Smooth muscle cell of the coronary artery (primary cell): ENCODE results near the gene KRT73. TPM values are rescaled to one million over a fixed set of nuclear protein-coding genes. Genes with fewer than 3 reads are reported as not detected.

Experiments
- total RNA-seq: library from RNA; depleted of rRNA; stranded (reverse); fragments of >200 nt; gene quantifications from 2 replicates; pipeline ENCODE4 v1.2.3, GENCODE V29; 2014; ENCODE audit warnings: low replicate concordance

KRT73 gene
- total RNA-seq: not detected in 2 replicates

DNA sequence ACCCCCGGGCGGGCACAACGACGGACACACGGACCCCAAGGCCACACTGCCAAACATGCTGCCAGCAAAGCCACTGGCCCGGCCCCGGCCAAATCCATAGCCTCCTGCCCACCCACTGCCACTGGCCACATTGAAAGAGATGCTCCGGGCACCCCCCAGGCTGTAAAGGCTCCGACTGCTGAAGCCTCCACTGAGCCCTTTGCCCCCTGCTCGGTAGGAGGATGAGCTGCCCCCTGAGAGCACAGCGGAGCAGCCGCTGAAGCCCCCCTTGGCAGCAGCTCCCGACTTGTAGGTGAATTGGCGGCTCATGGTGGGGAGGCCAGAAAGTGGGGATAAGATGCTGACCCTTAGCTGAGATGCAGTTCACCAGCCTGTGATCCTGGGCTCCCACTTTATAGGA lies at the start of gene KRT73:
Gene KRT73, minus strand, starts transcription at position 344 of the 400 bp plus-strand sequence. Its CDS starts 35 bp downstream, at position 309.

DNA sequence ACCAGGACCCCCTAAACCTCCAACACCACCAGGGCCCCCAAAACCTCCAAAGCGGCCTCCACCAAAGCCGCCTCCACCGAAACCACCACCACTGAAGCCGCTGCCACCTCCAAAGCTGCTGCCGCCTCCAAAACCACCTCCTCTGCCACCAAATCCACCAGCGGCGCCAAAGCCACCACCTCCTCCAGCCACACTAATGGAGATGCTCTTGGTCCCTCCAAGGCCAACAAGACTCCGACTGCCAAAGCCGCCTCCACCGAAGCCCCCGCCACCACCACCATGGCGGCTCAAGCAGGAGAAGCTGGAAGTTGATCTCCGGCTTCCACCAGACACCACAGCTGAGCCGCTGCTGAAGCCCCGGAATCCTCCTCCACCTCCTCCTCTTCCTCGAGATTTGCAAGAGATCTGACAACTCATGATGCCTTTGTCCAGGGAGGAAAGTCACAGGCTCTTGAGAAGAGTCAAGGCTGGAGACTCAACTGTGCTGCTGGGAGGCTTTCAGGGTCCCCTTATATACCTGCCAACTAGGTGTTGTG lies 33.4 kb upstream of the KRT73 start, which contains the start of gene KRT2:
Gene KRT2, minus strand, starts transcription at position 486 of the 536 bp plus-strand sequence. Its CDS starts 69 bp downstream, at position 417.

DNA sequence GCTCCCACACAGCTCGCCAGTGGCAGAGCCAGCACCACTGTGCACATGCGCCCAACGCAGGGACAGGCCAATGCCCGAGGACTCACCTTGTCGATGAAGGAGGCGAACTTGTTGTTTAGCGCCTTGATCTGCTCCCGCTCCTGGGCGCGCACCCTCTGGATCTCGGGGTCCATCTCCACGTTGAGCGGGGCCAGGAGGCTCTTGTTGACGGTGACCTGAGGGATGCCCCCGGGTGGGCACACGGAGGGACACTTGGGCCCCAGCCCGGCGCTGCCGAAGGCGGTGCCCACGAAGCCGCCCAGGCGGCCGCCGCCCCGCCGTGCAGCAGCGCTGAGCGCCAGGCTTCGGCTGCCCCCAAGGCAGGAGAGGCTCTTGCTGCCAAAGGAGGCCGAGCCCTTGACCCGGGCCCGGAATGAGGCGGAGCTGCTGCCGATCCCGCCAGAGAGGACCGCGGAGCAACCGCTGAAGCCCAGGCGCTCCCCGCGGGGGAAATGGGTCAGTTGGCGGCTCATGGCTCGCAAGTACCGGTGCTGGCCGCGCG lies 17.3 kb downstream of the KRT73 start, which contains the start of gene KRT72:
Gene KRT72, minus strand, starts transcription at position 523 of the 541 bp plus-strand sequence. Its CDS starts 11 bp downstream, at position 512.

DNA sequence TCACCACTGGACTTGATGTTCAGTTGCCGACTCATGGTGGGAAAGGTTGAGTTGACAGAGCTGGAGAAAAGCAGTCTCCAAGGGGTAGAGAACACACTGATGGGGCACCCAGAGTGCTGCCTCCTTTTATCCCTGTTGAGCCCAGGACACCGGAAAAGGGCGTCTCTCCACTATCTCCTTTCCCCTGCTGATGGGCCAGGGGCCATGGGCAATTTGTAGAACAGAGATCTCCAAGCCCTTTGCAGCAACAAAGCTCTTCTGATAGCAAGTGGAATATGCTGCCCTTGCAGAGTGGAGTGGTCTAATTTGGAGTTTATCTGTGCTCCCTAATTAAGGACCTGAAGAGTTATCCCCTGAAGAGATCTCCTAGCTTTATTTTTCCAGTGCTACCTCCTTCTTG lies 44.6 kb downstream of the KRT73 start, which contains the start of gene KRT74:
Gene KRT74, minus strand, starts transcription at position 101 of the 400 bp plus-strand sequence. Its CDS starts 66 bp downstream, at position 35.

Other genes with a start within 250 kb of the KRT73 start
- not detected in 2 replicates for gene KRT84, start 232.9 kb downstream of the KRT73 start, total RNA-seq
- not detected in 2 replicates for gene KRT82, start 212.2 kb downstream of the KRT73 start, total RNA-seq
- gene KRT75, start 184.2 kb downstream of the KRT73 start, total RNA-seq: not detected in 2 replicates
- gene KRT6B, start 166.4 kb downstream of the KRT73 start, total RNA-seq: not detected in 2 replicates
- gene KRT6C, start 144.8 kb downstream of the KRT73 start, total RNA-seq: not detected in 2 replicates
- gene KRT6A, start 125.3 kb downstream of the KRT73 start, total RNA-seq: under 0.01 and 1.3 TPM in 2 replicates
- 0.15 TPM in 1 of 2 replicates, not detected in the other for gene KRT5, start 98.2 kb downstream of the KRT73 start, total RNA-seq
- not detected in 2 replicates for gene KRT71, start 65.4 kb downstream of the KRT73 start, total RNA-seq
- gene KRT74, start 44.7 kb downstream of the KRT73 start, total RNA-seq: not detected in 2 replicates
- not detected in 2 replicates for gene KRT72, start 17.1 kb downstream of the KRT73 start, total RNA-seq
- gene KRT2, start 33.7 kb upstream of the KRT73 start, total RNA-seq: not detected in 2 replicates
- gene KRT1, start 61.8 kb upstream of the KRT73 start, total RNA-seq: not detected in 2 replicates
- not detected in 2 replicates for gene KRT77, start 85.0 kb upstream of the KRT73 start, total RNA-seq
- not detected in 2 replicates for gene KRT76, start 158.8 kb upstream of the KRT73 start, total RNA-seq
- not detected in 2 replicates for gene KRT3, start 177.6 kb upstream of the KRT73 start, total RNA-seq
- gene KRT4, start 195.6 kb upstream of the KRT73 start, total RNA-seq: not detected in 2 replicates
- not detected in 2 replicates for gene KRT79, start 215.8 kb upstream of the KRT73 start, total RNA-seq
- gene KRT78, start 230.4 kb upstream of the KRT73 start, total RNA-seq: not detected in 2 replicates